Right atrium auricular region (tissue), 2 donors: ENCODE data around the gene FRMD8. TPM values are rescaled to one million over a fixed set of nuclear protein-coding genes. Genes with fewer than 3 reads are reported as not detected.

Source experiments
- DNase-seq: peaks from one replicate; pipeline ENCODE4 v3.0.0-alpha.2; 2019; ENCODE audit warnings: low spot score
- H3K27ac ChIP-seq, 2 donors: fragments of 200-600 bp; sonication (generic); 1 replicate in 1 of 2; 2 replicates in 1 of 2; pipeline ENCODE4 v1.5.1; 2016 to 2019
- H3K27me3 ChIP-seq, 2 donors: fragments of 200-600 bp; sonication (generic); one replicate each; pipeline versions ENCODE4 v1.5.1 to v1.6.0; 2017 to 2019
- H3K36me3 ChIP-seq: fragments of 200-600 bp; sonication (generic); one replicate; pipeline ENCODE4 v1.5.1; 2016
- H3K4me1 ChIP-seq, 2 donors: fragments of 200-600 bp; sonication (generic); one replicate each; pipeline versions ENCODE4 v1.5.1 to v1.6.0; 2017 to 2019
- H3K4me3 ChIP-seq, 2 donors: fragments of 200-600 bp; sonication (generic); 1 replicate in 1 of 2; 2 replicates in 1 of 2; pipeline ENCODE4 v1.5.1; 2017 to 2019; ENCODE audit warnings: mild to moderate bottlenecking in 1 of 2, moderate library complexity in 1 of 2
- H3K9me3 ChIP-seq, 2 donors: fragments of 200-600 bp; sonication (generic); one replicate each; pipeline ENCODE4 v1.5.1; 2019
- CTCF ChIP-seq, 2 donors: fragments of 200-600 bp; sonication (generic); IDR thresholded peaks; one replicate each; pipeline ENCODE4 v1.5.1; 2019; ENCODE audit warnings: antibody characterized with exemption in 2 of 2
- total RNA-seq, 2 donors: library from RNA; depleted of rRNA; stranded (reverse); fragments of >200 nt; gene quantifications; one replicate each; pipeline ENCODE4 v1.1.0, GENCODE V29; 2016

FRMD8 gene
- total RNA-seq, 2 donors from 2014 or later = 10.2 to 23.8 TPM

GRCh38 chr11:65400307-65401072 is 14.1 kb downstream of the FRMD8 start:
- no peak for DNase-seq
- no peak for TF ChIP-seq CTCF (IDR thresholded peaks at IDR 0.05)
- peaks cover 76% of the 10 kb centered on the region for H3K36me3 ChIP-seq
- peaks cover 0 to 13% of the 10 kb centered on the region in 2 donors for H3K4me1 ChIP-seq
- no peaks in the 10 kb centered on the region for H3K9me3 ChIP-seq
- no peak overlapping the region for H3K4me3 ChIP-seq
- H3K27me3 ChIP-seq = no peaks in the 10 kb centered on the region
- H3K27ac ChIP-seq = no peak overlapping the region

- Histone ChIP-seq H3K4me1 (peaks cover 0 to 13% of the 10 kb centered on the region in 2 donors), H3K4me3 (no peak overlapping the region), H3K9me3 (no peaks in the 10 kb centered on the region), H3K36me3 (peaks cover 76% of the 10 kb centered on the region), H3K27me3 (no peaks in the 10 kb centered on the region), H3K27ac (no peak overlapping the region)
- no peak for DNase-seq
- TF ChIP-seq CTCF (IDR thresholded peaks at IDR 0.05) = no peak
Measured at GRCh38 chr11:65401073-65401802, 14.8 kb downstream of the FRMD8 start.

- Histone ChIP-seq H3K4me1 (peaks cover 0 to 13% of the 10 kb centered on the region in 2 donors), H3K9me3 (no peaks in the 10 kb centered on the region), H3K27ac (no peak overlapping the region), H3K4me3 (no peak overlapping the region), H3K36me3 (peaks cover 76% of the 10 kb centered on the region), H3K27me3 (no peaks in the 10 kb centered on the region)
- TF ChIP-seq CTCF (IDR thresholded peaks at IDR 0.05) = no peak
- no peak for DNase-seq
Measured at GRCh38 chr11:65401803-65402248, 15.4 kb downstream of the FRMD8 start.

- Histone ChIP-seq H3K4me1 (peaks cover 0 to 13% of the 10 kb centered on the region in 2 donors), H3K36me3 (peaks cover 76% of the 10 kb centered on the region), H3K27me3 (no peaks in the 10 kb centered on the region), H3K9me3 (no peaks in the 10 kb centered on the region), H3K4me3 (no peak overlapping the region), H3K27ac (no peak overlapping the region)
- no peak for TF ChIP-seq CTCF (IDR thresholded peaks at IDR 0.05)
- no peak for DNase-seq
Measured at GRCh38 chr11:65402790-65403189, 16.4 kb downstream of the FRMD8 start.

GRCh38 chr11:65403607-65404121 is 17.2 kb downstream of the FRMD8 start:
- H3K36me3 ChIP-seq = peaks cover 74% of the 10 kb centered on the region
- peaks cover 0 to 13% of the 10 kb centered on the region in 2 donors for H3K4me1 ChIP-seq
- peak overlapping the region; percentile 9 to 47 for H3K27ac ChIP-seq
- no peak for TF ChIP-seq CTCF (IDR thresholded peaks at IDR 0.05)
- no peaks in the 10 kb centered on the region for H3K27me3 ChIP-seq
- DNase-seq = no peak
- H3K9me3 ChIP-seq = no peaks in the 10 kb centered on the region
- H3K4me3 ChIP-seq = no peak overlapping the region
